Fibroblast of skin of abdomen (primary cell): ENCODE measurements around the gene CNTROB.

Experiments
- DNase-seq: peaks from one replicate; pipeline ENCODE4 v3.0.0-alpha.2; 2013

CNTROB gene

GRCh38 chr17:7987112-7987893, 55.3 kb downstream of the CNTROB start:
- DNase-seq: peak; percentile 33

GRCh38 chr17:7988750-7989178, 56.8 kb downstream of the CNTROB start:
- DNase-seq: peak; percentile 85

GRCh38 chr17:7989781-7990655, 58.0 kb downstream of the CNTROB start:
- DNase-seq: peak; percentile 61

GRCh38 chr17:7992516-7992915, 60.5 kb downstream of the CNTROB start:
- DNase-seq: peak; percentile 23

- no peak for DNase-seq
Measured at GRCh38 chr17:7992924-7993323, 60.9 kb downstream of the CNTROB start.

- DNase-seq: no peak
Measured at GRCh38 chr17:7993972-7994589, 62.1 kb downstream of the CNTROB start.

- no peak for DNase-seq
Measured at GRCh38 chr17:7995724-7996123, 63.7 kb downstream of the CNTROB start.

- peak; percentile 18 for DNase-seq
Measured at GRCh38 chr17:7997186-7997585, 65.2 kb downstream of the CNTROB start.
